CD4-positive, alpha-beta T cell treated with Interleukin-15 for 4 hours (primary cell): ENCODE data around the gene CHPF.

Experiments used
- DNase-seq: peaks from one replicate; pipeline ENCODE4 v3.0.0-alpha.2; 2020; ENCODE audit warnings: low spot score

The CHPF gene

GRCh38 chr2:219567131-219567530 is 23.5 kb upstream of the CHPF start:
- DNase-seq = no peak

GRCh38 chr2:219566640-219567039 is 23.0 kb upstream of the CHPF start:
- DNase-seq = no peak

GRCh38 chr2:219565130-219566080 is 21.8 kb upstream of the CHPF start:
- no peak for DNase-seq

- DNase-seq = no peak
These were observed 19.8 kb upstream of the CHPF start for GRCh38 chr2:219563271-219563928.

- DNase-seq = no peak
These were observed 18.7 kb upstream of the CHPF start for GRCh38 chr2:219562049-219563020.

- no peak for DNase-seq
These were observed 17.8 kb upstream of the CHPF start for GRCh38 chr2:219561179-219562048.

- DNase-seq = no peak
These were observed 17.2 kb upstream of the CHPF start for GRCh38 chr2:219560893-219561178.

- no peak for DNase-seq
These were observed 16.7 kb upstream of the CHPF start for GRCh38 chr2:219560037-219560892.

- no peak for DNase-seq
These were observed 15.7 kb upstream of the CHPF start for GRCh38 chr2:219559156-219559915.

GRCh38 chr2:219557791-219558785 is 14.5 kb upstream of the CHPF start:
- no peak for DNase-seq

- DNase-seq = no peak
These were observed 13.7 kb upstream of the CHPF start for GRCh38 chr2:219557320-219557719.

GRCh38 chr2:219556413-219556812 is 12.8 kb upstream of the CHPF start:
- DNase-seq = no peak

- no peak for DNase-seq
These were observed 12.3 kb upstream of the CHPF start for GRCh38 chr2:219555956-219556355.

GRCh38 chr2:219554350-219554749 is 10.7 kb upstream of the CHPF start:
- no peak for DNase-seq

GRCh38 chr2:219553463-219553963 is 9.9 kb upstream of the CHPF start:
- DNase-seq = no peak

- no peak for DNase-seq
These were observed 9.5 kb upstream of the CHPF start for GRCh38 chr2:219553168-219553417.

GRCh38 chr2:219552382-219553167 is 9.0 kb upstream of the CHPF start:
- DNase-seq = peak; percentile 61
